ENCODE measurements around the gene WDR72.

DNA sequence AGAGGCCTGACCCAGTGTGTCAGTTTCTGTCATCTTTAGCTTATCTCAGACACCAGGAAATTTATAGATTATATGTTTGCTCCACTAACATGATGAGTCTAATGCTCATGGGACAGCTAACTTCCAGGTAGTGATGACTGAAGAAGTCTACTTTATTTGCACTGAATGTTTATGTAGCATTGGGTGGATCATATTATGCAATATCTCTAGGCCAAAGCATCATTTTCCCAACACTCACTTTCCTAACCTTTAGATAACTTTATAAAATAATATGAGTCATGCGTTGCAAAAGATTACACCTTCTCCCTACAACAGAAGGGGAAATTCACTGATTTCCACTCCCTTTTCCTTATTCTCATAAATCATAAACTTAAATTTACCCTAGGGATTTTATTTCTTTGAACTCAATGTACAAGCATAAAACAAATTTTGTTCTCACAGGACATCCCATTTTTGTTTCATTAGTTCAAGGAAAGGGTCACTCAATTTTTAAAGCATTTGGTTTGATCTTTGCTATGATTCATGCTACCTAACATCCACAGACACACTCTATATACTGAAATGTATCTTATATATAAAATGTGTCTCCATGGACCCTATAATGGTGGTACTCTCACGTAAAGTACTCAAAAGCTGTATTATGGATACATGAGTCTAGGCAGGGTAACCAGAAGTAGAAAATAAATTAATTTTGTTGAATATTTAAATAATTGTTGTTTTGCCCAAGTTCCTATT, 225.2 kb downstream of the WDR72 start:
- TF ChIP-seq CTBP1 (IDR thresholded peaks at IDR 0.05; ENCODE audit: borderline replicate concordance) (no peak), ARNT (IDR thresholded peaks at IDR 0.05) (no peak), SP1 (IDR thresholded peaks at IDR 0.05) (no peak), FOXM1 (IDR thresholded peaks at IDR 0.05; ENCODE audit: borderline replicate concordance) (no peak), TARDBP (IDR thresholded peaks at IDR 0.05) (no peak), SUZ12 (IDR thresholded peaks at IDR 0.05) (no peak), FOXA1 (IDR thresholded peaks at IDR 0.05) (no peak), FOXK2 (IDR thresholded peaks at IDR 0.05) (no peak)
- TF ChIP-seq, protein P1, sequence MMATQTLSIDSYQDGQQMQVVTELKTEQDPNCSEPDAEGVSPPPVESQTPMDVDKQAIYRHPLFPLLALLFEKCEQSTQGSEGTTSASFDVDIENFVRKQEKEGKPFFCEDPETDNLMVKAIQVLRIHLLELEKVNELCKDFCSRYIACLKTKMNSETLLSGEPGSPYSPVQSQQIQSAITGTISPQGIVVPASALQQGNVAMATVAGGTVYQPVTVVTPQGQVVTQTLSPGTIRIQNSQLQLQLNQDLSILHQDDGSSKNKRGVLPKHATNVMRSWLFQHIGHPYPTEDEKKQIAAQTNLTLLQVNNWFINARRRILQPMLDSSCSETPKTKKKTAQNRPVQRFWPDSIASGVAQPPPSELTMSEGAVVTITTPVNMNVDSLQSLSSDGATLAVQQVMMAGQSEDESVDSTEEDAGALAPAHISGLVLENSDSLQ (IDR thresholded peaks at IDR 0.05): no peak
